H1 (cell line): Measurements from ENCODE around the gene MAP2K5. TPM values are rescaled to one million over a fixed set of nuclear protein-coding genes. Genes with fewer than 3 reads are reported as not detected.

Source experiments
- EP300 ChIP-seq, 2 experiments: IDR thresholded peaks; 1 replicate in 1 of 2; 2 replicates in 1 of 2; pipeline ENCODE4 v1.6.1; 2011 to 2012; ENCODE audit warnings: low read depth in 2 of 2, low read length in 2 of 2, mild to moderate bottlenecking in 2 of 2, borderline replicate concordance in 1 of 2, inconsistent platforms in 1 of 2, moderate library complexity in 1 of 2
- polyA plus RNA-seq, 7 experiments: library from polyadenylated mRNA; depleted of rRNA in 3 of 7; stranded (reverse) in 5 of 7; unstranded in 2 of 7; fragments of >200 nt in 5 of 7; fragments of 200-250 nt in 2 of 7; gene quantifications; 1 replicate in 5 of 7; 2 replicates in 1 of 7; 4 replicates in 1 of 7; pipeline versions ENCODE4 v1.2.1 to v1.2.3, GENCODE V29; 2011 to 2013; ENCODE audit warnings: missing spikeins in 2 of 7, mixed read lengths in 2 of 7
- total RNA-seq: library from RNA; stranded (reverse); fragmentation: NEBNext Ultra II Directional; extraction: Animal tissue kit (Norgen Biotek cat#: 25700); gene quantifications from 2 replicates; pipeline ENCODE4 v1.2.1, GENCODE V29; 2021

Gene MAP2K5
- total and polyA plus RNA-seq, 2 of the 8 experiments (the other 6 are each of a cell fraction or from before 2014, with no cell fraction given) = 4.4 to 15.8 TPM

- no peak for TF ChIP-seq EP300 (IDR thresholded peaks at IDR 0.05; ENCODE audit: borderline replicate concordance in 1 of 2, low read depth in 2 of 2, low read length in 2 of 2)
Observed at GRCh38 chr15:67755264-67755663, 212.8 kb downstream of the MAP2K5 start (continued).
